GM19395 (cell line): ENCODE measurements around the gene SLC39A9.
"Not testable (repeated sequence)": the region's sequence is repeated elsewhere in the genome, so short reads cannot be mapped to it uniquely, and the experiment has no call there.

ENCODE experiments used
- ATAC-seq: cut with Tn5 transposase; IDR thresholded peaks from one replicate; pipeline ENCODE4 v1.9.1; 2021; ENCODE audit warnings: mild to moderate bottlenecking, moderate library complexity; ENCODE audit not compliant: unreplicated experiment

Gene SLC39A9

GRCh38 chr14:69368381-69368780 is 30.1 kb upstream of the SLC39A9 start:
- ATAC-seq, result no peak

GRCh38 chr14:69370061-69370460 is 28.4 kb upstream of the SLC39A9 start:
- no peak for ATAC-seq

GRCh38 chr14:69372146-69372545 is 26.3 kb upstream of the SLC39A9 start:
- ATAC-seq, result no peak

GRCh38 chr14:69373104-69373503 is 25.4 kb upstream of the SLC39A9 start:
- no peak for ATAC-seq

- no peak for ATAC-seq
Observed at GRCh38 chr14:69374235-69374634, 24.3 kb upstream of the SLC39A9 start.

- ATAC-seq, result no peak
Observed at GRCh38 chr14:69375182-69375581, 23.3 kb upstream of the SLC39A9 start.

GRCh38 chr14:69375722-69376121 is 22.8 kb upstream of the SLC39A9 start:
- no peak for ATAC-seq

GRCh38 chr14:69376439-69376838 is 22.1 kb upstream of the SLC39A9 start:
- ATAC-seq, result no peak

GRCh38 chr14:69378274-69378673 is 20.2 kb upstream of the SLC39A9 start:
- no peak for ATAC-seq

- ATAC-seq, result no peak
Observed at GRCh38 chr14:69387311-69387710, 11.2 kb upstream of the SLC39A9 start.

- ATAC-seq, result not testable (repeated sequence)
Observed at GRCh38 chr14:69391400-69391799, 7.1 kb upstream of the SLC39A9 start.

GRCh38 chr14:69392481-69392880 is 6.0 kb upstream of the SLC39A9 start:
- ATAC-seq, result no peak

- ATAC-seq, result no peak
Observed at GRCh38 chr14:69395929-69396328, 2.6 kb upstream of the SLC39A9 start.

- peak; percentile 11 for ATAC-seq
Observed at GRCh38 chr14:69398818-69399210, 322 bp downstream of the SLC39A9 start.

GRCh38 chr14:69399750-69400149 is 1.3 kb downstream of the SLC39A9 start:
- no peak for ATAC-seq

GRCh38 chr14:69400154-69400553 is 1.7 kb downstream of the SLC39A9 start:
- no peak for ATAC-seq

GRCh38 chr14:69401841-69402240 is 3.3 kb downstream of the SLC39A9 start:
- no peak for ATAC-seq

- ATAC-seq, result no peak
Observed at GRCh38 chr14:69404478-69404877, 6.0 kb downstream of the SLC39A9 start.

- no peak for ATAC-seq
Observed at GRCh38 chr14:69404883-69405282, 6.4 kb downstream of the SLC39A9 start.

- no peak for ATAC-seq
Observed at GRCh38 chr14:69405762-69406161, 7.3 kb downstream of the SLC39A9 start.

GRCh38 chr14:69408331-69408960 is 10.0 kb downstream of the SLC39A9 start:
- ATAC-seq, result no peak

- no peak for ATAC-seq
Observed at GRCh38 chr14:69413483-69413882, 15.0 kb downstream of the SLC39A9 start.

- ATAC-seq, result not testable (repeated sequence)
Observed at GRCh38 chr14:69416087-69416486, 17.6 kb downstream of the SLC39A9 start.
